Breast epithelium (tissue), 4 donors: ENCODE results near the gene SLC9A3. TPM values are rescaled to one million over a fixed set of nuclear protein-coding genes. Genes with fewer than 3 reads are reported as not detected.

Source experiments
- DNase-seq, 2 donors: peaks; one replicate each; pipeline ENCODE4 v3.0.0-alpha.2; 2019; ENCODE audit warnings: low spot score in 2 of 2
- H3K27ac ChIP-seq, 2 donors: fragments of 200-600 bp; sonication (generic) in 1 of 2; one replicate each; pipeline ENCODE4 v1.5.1; 2016 to 2019; ENCODE audit warnings: mild to moderate bottlenecking in 1 of 2
- H3K27me3 ChIP-seq, 2 donors: fragments of 200-600 bp; sonication (generic) in 1 of 2; one replicate each; pipeline versions ENCODE4 v1.5.1 to v1.6.0; 2017 to 2019; ENCODE audit warnings: control low read depth in 1 of 2, mild to moderate bottlenecking in 1 of 2
- H3K36me3 ChIP-seq: fragments of 200-600 bp; one replicate; pipeline ENCODE4 v1.5.1; 2019
- H3K4me1 ChIP-seq, 2 donors: fragments of 200-600 bp; sonication (generic); one replicate each; pipeline ENCODE4 v1.5.1; 2016 to 2019; ENCODE audit warnings: control low read depth in 1 of 2
- H3K4me3 ChIP-seq, 3 donors: fragments of 200-600 bp; sonication (generic); 1 replicate in 2 of 3; 2 replicates in 1 of 3; pipeline ENCODE4 v1.5.1; 2016 to 2019; ENCODE audit warnings: mild to moderate bottlenecking in 3 of 3, moderate library complexity in 2 of 3
- H3K9me3 ChIP-seq, 2 donors: fragments of 200-600 bp; sonication (generic) in 1 of 2; one replicate each; pipeline ENCODE4 v1.5.1; 2016 to 2019; ENCODE audit warnings: control low read depth in 1 of 2
- CTCF ChIP-seq, 3 donors: fragments of 450-650 bp; IDR thresholded peaks; one replicate each; pipeline ENCODE4 v1.5.1; 2016 to 2017; ENCODE audit warnings: antibody characterized with exemption in 3 of 3, mild to moderate bottlenecking in 3 of 3, moderate library complexity in 3 of 3
- POLR2A ChIP-seq: fragments of 450-650 bp; IDR thresholded peaks from one replicate; pipeline ENCODE4 v1.6.1; 2016; ENCODE audit warnings: antibody characterized with exemption, mild to moderate bottlenecking, moderate library complexity
- POLR2AphosphoS5 ChIP-seq, 3 donors: sonication (generic); formaldehyde crosslinking; IDR thresholded peaks; one replicate each; pipeline ENCODE4 v1.6.1; 2017; ENCODE audit warnings: antibody characterized with exemption in 3 of 3
- intact Hi-C: fragments of 100-400 bp; cut with DNase I; formaldehyde crosslinking; loops from one replicate; pipeline ENCODE4 v1.15.1; 2023; ENCODE audit warnings: low total_unique reads
- total RNA-seq, 3 donors: library from RNA; depleted of rRNA; stranded (reverse); fragments of >200 nt; gene quantifications; one replicate each; pipeline ENCODE4 v1.1.0, GENCODE V29; 2016

Gene SLC9A3
- total RNA-seq, 3 donors from 2014 or later, result 1.1 to 5.6 (median 2.3) TPM

- no peak overlapping the region for H3K4me3 ChIP-seq
- peaks cover 2 to 4% of the 10 kb centered on the region in 2 donors for H3K9me3 ChIP-seq
- H3K27me3 ChIP-seq, result no peaks in the 10 kb centered on the region
- no peaks in the 10 kb centered on the region for H3K4me1 ChIP-seq
- H3K36me3 ChIP-seq, result no peaks in the 10 kb centered on the region
- peak in 1 of 2 donors; percentile 45 for DNase-seq
- intact Hi-C loops, result no loop called here
- no peak overlapping the region for H3K27ac ChIP-seq
- TF ChIP-seq POLR2A (no peak), POLR2AphosphoS5 (IDR thresholded peaks at IDR 0.05) (no peak), CTCF (IDR thresholded peaks at IDR 0.05) (no peak)
Observed at GRCh38 chr5:457195-457961, 66.9 kb downstream of the SLC9A3 start.

GRCh38 chr5:456351-457194 lies 67.7 kb downstream of the SLC9A3 start:
- H3K9me3 ChIP-seq, result peaks cover 11% of the 10 kb centered on the region in 2 donors
- no peak overlapping the region for H3K27ac ChIP-seq
- H3K36me3 ChIP-seq, result no peaks in the 10 kb centered on the region
- intact Hi-C loops, result no loop called here
- TF ChIP-seq POLR2AphosphoS5 (IDR thresholded peaks at IDR 0.05), result no peak
- no peak for TF ChIP-seq CTCF (IDR thresholded peaks at IDR 0.05)
- no peak for TF ChIP-seq POLR2A
- no peaks in the 10 kb centered on the region for H3K27me3 ChIP-seq
- no peaks in the 10 kb centered on the region for H3K4me1 ChIP-seq
- no peak overlapping the region for H3K4me3 ChIP-seq
- DNase-seq, result peak in 1 of 2 donors; percentile 25

- no peak for DNase-seq
- H3K4me3 ChIP-seq, result no peak overlapping the region
- intact Hi-C loops, result no loop called here
Observed at GRCh38 chr5:455806-456205, 68.4 kb downstream of the SLC9A3 start.

GRCh38 chr5:454936-455335 lies 69.3 kb downstream of the SLC9A3 start:
- Histone ChIP-seq H3K4me1 (no peaks in the 10 kb centered on the region), H3K36me3 (peaks cover 4% of the 10 kb centered on the region), H3K4me3 (no peak overlapping the region), H3K27ac (no peak overlapping the region), H3K27me3 (no peaks in the 10 kb centered on the region), H3K9me3 (peaks cover 13 to 16% of the 10 kb centered on the region in 2 donors)
- DNase-seq, result no peak
- intact Hi-C loops, result no loop called here
- no peak for TF ChIP-seq POLR2AphosphoS5 (IDR thresholded peaks at IDR 0.05)
- no peak for TF ChIP-seq POLR2A
- TF ChIP-seq CTCF (IDR thresholded peaks at IDR 0.05), result no peak

More at GRCh38 chr5:455806-456205, 68.4 kb downstream of the SLC9A3 start:
- H3K36me3 ChIP-seq, result peaks cover 3% of the 10 kb centered on the region
- H3K27me3 ChIP-seq, result no peaks in the 10 kb centered on the region
- no peaks in the 10 kb centered on the region for H3K4me1 ChIP-seq
- TF ChIP-seq POLR2A (no peak), CTCF (IDR thresholded peaks at IDR 0.05) (no peak), POLR2AphosphoS5 (IDR thresholded peaks at IDR 0.05) (no peak)
- H3K9me3 ChIP-seq, result peaks cover 13 to 16% of the 10 kb centered on the region in 2 donors
- H3K27ac ChIP-seq, result no peak overlapping the region
